WTC11 (cell line): ENCODE measurements around the gene NOD1. TPM values are rescaled to one million over a fixed set of nuclear protein-coding genes. Genes with fewer than 3 reads are reported as not detected.
"Not testable (repeated sequence)": the region's sequence is repeated elsewhere in the genome, so short reads cannot be mapped to it uniquely, and the experiment has no call there.

Experiments
- ATAC-seq: fragments of 200-7000 bp; cut with Tn5 transposase; 2 replicates; pipeline ENCODE4 v1.10.0; 2021; ENCODE audit warnings: mild to moderate bottlenecking, moderate library complexity
- CTCF ChIA-PET: fragments of 300-600 bp; sonication (Branson Sonifier 250); formaldehyde crosslinking; loops from one replicate; lab custom pipeline; 2021; ENCODE audit warnings: antibody characterized with exemption; lab: Charles Lee
- POLR2A ChIA-PET: fragments of 350-600 bp; sonication (Branson Sonifier 250); formaldehyde crosslinking; loops from one replicate; lab custom pipeline; 2021; ENCODE audit warnings: antibody characterized with exemption; lab: Charles Lee
- DNase-seq: peaks from one replicate; pipeline ENCODE4 v3.0.0; 2021; ENCODE audit warnings: low spot score
- H3K27ac Mint-ChIP-seq: 2 replicates; pipeline ENCODE4 v1.8.0; 2021; ENCODE audit warnings: mixed read lengths
- H3K27me3 Mint-ChIP-seq: 2 replicates; pipeline ENCODE4 v1.8.0; 2021; ENCODE audit warnings: low read depth, mild to moderate bottlenecking, moderate library complexity, mixed read lengths
- H3K36me3 Mint-ChIP-seq: 2 replicates; pipeline ENCODE4 v1.8.0; 2021; ENCODE audit warnings: mixed read lengths
- H3K4me1 Mint-ChIP-seq: 2 replicates; pipeline ENCODE4 v1.8.0; 2022; ENCODE audit warnings: mixed read lengths
- H3K4me3 Mint-ChIP-seq: 2 replicates; pipeline ENCODE4 v1.8.0; 2021; ENCODE audit warnings: mild to moderate bottlenecking, moderate library complexity, mixed read lengths
- H3K9me3 Mint-ChIP-seq: 2 replicates; pipeline ENCODE4 v1.8.0; 2021; ENCODE audit warnings: mixed read lengths
- CDX4 ChIP-seq: fragments of 250-450 bp; sonication (Bioruptor Pico); IDR thresholded peaks from 2 replicates; pipeline ENCODE4 v1.9.0; 2021; ENCODE audit warnings: moderate library complexity, mild to moderate bottlenecking, inconsistent platforms, borderline replicate concordance
- CTCF ChIP-seq: fragments of 200-600 bp; IDR thresholded peaks from 2 replicates; pipeline ENCODE4 v1.8.0; 2022; ENCODE audit warnings: antibody characterized with exemption
- EMX1 ChIP-seq: fragments of 250-450 bp; sonication (Bioruptor Pico); IDR thresholded peaks from 2 replicates; pipeline ENCODE4 v1.8.0; 2021; ENCODE audit warnings: mild to moderate bottlenecking
- JAZF1 ChIP-seq: fragments of 250-450 bp; sonication (Bioruptor Pico); IDR thresholded peaks from 2 replicates; pipeline ENCODE4 v1.9.0; 2021; ENCODE audit warnings: moderate library complexity, mild to moderate bottlenecking, inconsistent platforms
- KAT7 ChIP-seq: sonication (generic); formaldehyde crosslinking; IDR thresholded peaks from 2 replicates; pipeline ENCODE4 v1.8.1; 2023; ENCODE audit warnings: missing genetic modification reagents, mild to moderate bottlenecking, borderline replicate concordance
- NFATC4 ChIP-seq: fragments of 250-450 bp; sonication (Bioruptor Pico); IDR thresholded peaks from 2 replicates; pipeline ENCODE4 v1.9.0; 2021; ENCODE audit warnings: mild to moderate bottlenecking
- NFYB ChIP-seq: sonication (generic); formaldehyde crosslinking; conservative IDR thresholded peaks from 2 replicates; pipeline ENCODE4 v1.8.0; 2022; ENCODE audit warnings: low read depth, missing genetic modification reagents
- NR1H2 ChIP-seq: sonication (generic); formaldehyde crosslinking; IDR thresholded peaks from 2 replicates; pipeline ENCODE4 v1.9.0; 2021; ENCODE audit warnings: mild to moderate bottlenecking, moderate library complexity, missing genetic modification reagents
- NR3C1 ChIP-seq: sonication (generic); formaldehyde crosslinking; conservative IDR thresholded peaks from 2 replicates; pipeline ENCODE4 v1.8.1; 2023; ENCODE audit warnings: low read depth, mild to moderate bottlenecking, missing genetic modification reagents
- OVOL2 ChIP-seq: fragments of 250-450 bp; sonication (Bioruptor Pico); IDR thresholded peaks from 2 replicates; pipeline ENCODE4 v1.9.0; 2021; ENCODE audit warnings: mild to moderate bottlenecking, borderline replicate concordance
- SMAD4 ChIP-seq: sonication (generic); formaldehyde crosslinking; IDR thresholded peaks from 2 replicates; pipeline ENCODE4 v1.8.0; 2022; ENCODE audit warnings: mild to moderate bottlenecking, missing genetic modification reagents
- TCF7 ChIP-seq: sonication (generic); formaldehyde crosslinking; IDR thresholded peaks from 2 replicates; pipeline ENCODE4 v1.8.0; 2022; ENCODE audit warnings: mild to moderate bottlenecking, low read depth, missing genetic modification reagents, moderate library complexity
- USF1 ChIP-seq: sonication (generic); formaldehyde crosslinking; IDR thresholded peaks from 2 replicates; pipeline ENCODE4 v1.8.0; 2022; ENCODE audit warnings: mild to moderate bottlenecking, missing genetic modification reagents
- ZMAT4 ChIP-seq: fragments of 250-450 bp; sonication (Bioruptor Pico); IDR thresholded peaks from 2 replicates; pipeline ENCODE4 v1.9.0; 2021; ENCODE audit warnings: mild to moderate bottlenecking
- total RNA-seq: library from RNA; stranded (reverse); gene quantifications from 3 replicates; pipeline ENCODE4 v1.2.3, GENCODE V29; 2021
- TF ChIP-seq, protein P1 (sequence below): sonication (generic); formaldehyde crosslinking; IDR thresholded peaks from 2 replicates; pipeline ENCODE4 v1.8.1; 2023; ENCODE audit warnings: mild to moderate bottlenecking, missing genetic modification reagents, moderate library complexity

NOD1 gene
- total RNA-seq, 1 experiment from 2014 or later, result 6.4 TPM

GRCh38 chr7:30511973-30512662 lies 33.5 kb upstream of the NOD1 start:
- peaks cover 5% of the 10 kb centered on the region for H3K27me3 Mint-ChIP-seq
- peak; percentile 36 for ATAC-seq
- POLR2A ChIA-PET, result no interaction called here
- peaks cover 8% of the 10 kb centered on the region for H3K9me3 Mint-ChIP-seq
- no peak for DNase-seq
- CTCF ChIA-PET, result interaction anchor here (1.0 to 3.4 kb wide), 3 partner anchors 43 to 56 kb away, joined by 3 to 37 read pairs (median 5); no protein-coding TSS in a partner anchor
- TF ChIP-seq JAZF1 (no peak), NFYB (CRISPR knock-in tag) (no peak)
- TF ChIP-seq, protein P1, sequence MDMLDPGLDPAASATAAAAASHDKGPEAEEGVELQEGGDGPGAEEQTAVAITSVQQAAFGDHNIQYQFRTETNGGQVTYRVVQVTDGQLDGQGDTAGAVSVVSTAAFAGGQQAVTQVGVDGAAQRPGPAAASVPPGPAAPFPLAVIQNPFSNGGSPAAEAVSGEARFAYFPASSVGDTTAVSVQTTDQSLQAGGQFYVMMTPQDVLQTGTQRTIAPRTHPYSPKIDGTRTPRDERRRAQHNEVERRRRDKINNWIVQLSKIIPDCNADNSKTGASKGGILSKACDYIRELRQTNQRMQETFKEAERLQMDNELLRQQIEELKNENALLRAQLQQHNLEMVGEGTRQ (CRISPR knock-in tag), result peak; percentile 64; the same call in 1 of the 2 replicates
- H3K4me1 Mint-ChIP-seq, result peaks cover 7% of the 10 kb centered on the region
- no peak overlapping the region for H3K4me3 Mint-ChIP-seq
- no peak overlapping the region for H3K27ac Mint-ChIP-seq
- peaks cover 7% of the 10 kb centered on the region for H3K36me3 Mint-ChIP-seq

GRCh38 chr7:30511494-30511893 lies 32.9 kb upstream of the NOD1 start:
- H3K4me1 Mint-ChIP-seq, result peaks cover 7% of the 10 kb centered on the region
- peaks cover 15% of the 10 kb centered on the region for H3K9me3 Mint-ChIP-seq
- DNase-seq, result no peak
- ChIA-PET CTCF (interaction anchor here (1.0 to 3.4 kb wide), 3 partner anchors 42 to 57 kb away, joined by 3 to 37 read pairs (median 5); no protein-coding TSS in a partner anchor), POLR2A (no interaction called here)
- H3K27me3 Mint-ChIP-seq, result peaks cover 12% of the 10 kb centered on the region
- peaks cover 13% of the 10 kb centered on the region for H3K36me3 Mint-ChIP-seq
- TF ChIP-seq USF1 (CRISPR knock-in tag) (no peak), KAT7 (no peak), NR3C1 (CRISPR knock-in tag) (no peak), SMAD4 (CRISPR knock-in tag) (no peak), TCF7 (CRISPR knock-in tag) (no peak), ZMAT4 (CRISPR knock-in tag) (no peak)
- no peak overlapping the region for H3K4me3 Mint-ChIP-seq
- no peak for ATAC-seq
- no peak overlapping the region for H3K27ac Mint-ChIP-seq

- H3K9me3 Mint-ChIP-seq, result peaks cover 21% of the 10 kb centered on the region
- no peak for TF ChIP-seq NFATC4 (CRISPR knock-in tag)
- peak; percentile 58 for TF ChIP-seq CTCF
- no peak for TF ChIP-seq CDX4 (CRISPR knock-in tag)
- no peak for TF ChIP-seq EMX1
- no peak for TF ChIP-seq NR1H2 (CRISPR knock-in tag)
- TF ChIP-seq OVOL2 (CRISPR knock-in tag), result no peak
- TF ChIP-seq, all 79 proteins: peak for 1
- Mint-ChIP-seq H3K36me3 (peaks cover 16% of the 10 kb centered on the region), H3K4me3 (no peak overlapping the region), H3K4me1 (peaks cover 10% of the 10 kb centered on the region), H3K27ac (no peak overlapping the region), H3K27me3 (peaks cover 19% of the 10 kb centered on the region)
- ChIA-PET CTCF (interaction anchor here (1.0 to 3.4 kb wide), 3 partner anchors 54 to 58 kb away, joined by 3 to 37 read pairs (median 8); no protein-coding TSS in a partner anchor), POLR2A (no interaction called here)
- DNase-seq (peak; percentile 26), ATAC-seq (peak; percentile 80)
These were observed 31.8 kb upstream of the NOD1 start for GRCh38 chr7:30510124-30511075.

DNA sequence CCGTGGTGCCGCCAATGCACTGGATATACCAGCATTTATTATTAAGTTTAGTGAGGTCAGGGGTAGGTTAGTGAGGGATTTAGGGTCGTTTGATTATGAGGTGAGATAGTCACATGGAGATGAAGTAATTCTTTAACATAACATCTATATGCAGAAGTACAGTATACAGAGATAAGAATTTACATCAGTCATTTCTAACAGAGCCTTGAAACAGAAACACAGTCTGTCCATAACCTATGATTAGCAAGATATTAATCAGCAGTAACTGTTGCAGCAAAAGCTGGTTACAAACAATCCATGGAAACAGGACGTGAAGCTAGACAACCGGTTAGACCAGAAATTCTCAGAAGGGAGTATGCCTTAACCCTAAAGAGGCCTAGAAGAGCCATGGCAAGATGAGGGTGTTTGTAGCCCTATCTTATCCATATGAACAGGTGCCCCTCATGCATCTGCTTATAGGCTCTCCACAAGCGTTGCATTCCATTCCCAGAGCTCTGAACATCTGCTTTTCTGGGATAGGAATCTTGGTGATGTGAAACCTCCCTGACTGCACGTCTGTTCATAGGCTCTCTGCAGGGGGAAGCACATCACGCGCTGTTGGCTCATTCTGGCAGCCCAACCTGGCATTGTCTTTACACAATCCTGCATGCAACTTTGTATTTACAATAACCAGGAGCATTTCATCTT lies 30.7 kb upstream of the NOD1 start:
- peaks cover 21% of the 10 kb centered on the region for H3K9me3 Mint-ChIP-seq

GRCh38 chr7:30507346-30507900 lies 28.8 kb upstream of the NOD1 start:
- Mint-ChIP-seq H3K36me3 (peaks cover 16% of the 10 kb centered on the region), H3K9me3 (peaks cover 21% of the 10 kb centered on the region), H3K4me1 (peaks cover 26% of the 10 kb centered on the region), H3K27me3 (peaks cover 21% of the 10 kb centered on the region)
- ChIA-PET POLR2A (interaction anchor here (0.7 kb wide), 1 partner anchor 315 kb away, joined by 3 read pairs; no protein-coding TSS in a partner anchor), CTCF (interaction anchor here (1.2 kb wide), 1 partner anchor 57 kb away, joined by 3 read pairs; no protein-coding TSS in a partner anchor)
- H3K27ac Mint-ChIP-seq, H3K4me3 Mint-ChIP-seq, DNase-seq, ATAC-seq: not testable (repeated sequence)

More for the DNA sequence above, 30.7 kb upstream of the NOD1 start:
- peaks cover 21% of the 10 kb centered on the region for H3K27me3 Mint-ChIP-seq
- CTCF ChIA-PET, result interaction anchor here (1.0 kb wide), 1 partner anchor 55 kb away, joined by 8 read pairs; no protein-coding TSS in a partner anchor
- POLR2A ChIA-PET, DNase-seq, H3K4me3 Mint-ChIP-seq, H3K27ac Mint-ChIP-seq, ATAC-seq: not testable (repeated sequence)
- H3K4me1 Mint-ChIP-seq, result peaks cover 10% of the 10 kb centered on the region
- H3K36me3 Mint-ChIP-seq, result peaks cover 16% of the 10 kb centered on the region
